Breast epithelium (tissue), 4 donors: ENCODE results near the gene CFD. TPM values are rescaled to one million over a fixed set of nuclear protein-coding genes. Genes with fewer than 3 reads are reported as not detected.

Source experiments
- DNase-seq, 2 donors: peaks; one replicate each; pipeline ENCODE4 v3.0.0-alpha.2; 2019; ENCODE audit warnings: low spot score in 2 of 2
- H3K27ac ChIP-seq, 2 donors: fragments of 200-600 bp; sonication (generic) in 1 of 2; one replicate each; pipeline ENCODE4 v1.5.1; 2016 to 2019; ENCODE audit warnings: mild to moderate bottlenecking in 1 of 2
- H3K27me3 ChIP-seq, 2 donors: fragments of 200-600 bp; sonication (generic) in 1 of 2; one replicate each; pipeline versions ENCODE4 v1.5.1 to v1.6.0; 2017 to 2019; ENCODE audit warnings: control low read depth in 1 of 2, mild to moderate bottlenecking in 1 of 2
- H3K36me3 ChIP-seq: fragments of 200-600 bp; one replicate; pipeline ENCODE4 v1.5.1; 2019
- H3K4me1 ChIP-seq, 2 donors: fragments of 200-600 bp; sonication (generic); one replicate each; pipeline ENCODE4 v1.5.1; 2016 to 2019; ENCODE audit warnings: control low read depth in 1 of 2
- H3K4me3 ChIP-seq, 3 donors: fragments of 200-600 bp; sonication (generic); 1 replicate in 2 of 3; 2 replicates in 1 of 3; pipeline ENCODE4 v1.5.1; 2016 to 2019; ENCODE audit warnings: mild to moderate bottlenecking in 3 of 3, moderate library complexity in 2 of 3
- H3K9me3 ChIP-seq, 2 donors: fragments of 200-600 bp; sonication (generic) in 1 of 2; one replicate each; pipeline ENCODE4 v1.5.1; 2016 to 2019; ENCODE audit warnings: control low read depth in 1 of 2
- POLR2A ChIP-seq: fragments of 450-650 bp; IDR thresholded peaks from one replicate; pipeline ENCODE4 v1.6.1; 2016; ENCODE audit warnings: antibody characterized with exemption, mild to moderate bottlenecking, moderate library complexity
- POLR2AphosphoS5 ChIP-seq, 3 donors: sonication (generic); formaldehyde crosslinking; IDR thresholded peaks; one replicate each; pipeline ENCODE4 v1.6.1; 2017; ENCODE audit warnings: antibody characterized with exemption in 3 of 3
- intact Hi-C: fragments of 100-400 bp; cut with DNase I; formaldehyde crosslinking; loops from one replicate; pipeline ENCODE4 v1.15.1; 2023; ENCODE audit warnings: low total_unique reads
- total RNA-seq, 3 donors: library from RNA; depleted of rRNA; stranded (reverse); fragments of >200 nt; gene quantifications; one replicate each; pipeline ENCODE4 v1.1.0, GENCODE V29; 2016
- TF ChIP-seq, protein P1 (sequence below), 3 donors: fragments of 450-650 bp; IDR thresholded peaks; one replicate each; pipeline ENCODE4 v1.5.1; 2016 to 2017; ENCODE audit warnings: antibody characterized with exemption in 3 of 3, mild to moderate bottlenecking in 3 of 3, moderate library complexity in 3 of 3

Gene CFD
- total RNA-seq, 3 donors from 2014 or later = 345 to 6,770 (median 797) TPM

DNA sequence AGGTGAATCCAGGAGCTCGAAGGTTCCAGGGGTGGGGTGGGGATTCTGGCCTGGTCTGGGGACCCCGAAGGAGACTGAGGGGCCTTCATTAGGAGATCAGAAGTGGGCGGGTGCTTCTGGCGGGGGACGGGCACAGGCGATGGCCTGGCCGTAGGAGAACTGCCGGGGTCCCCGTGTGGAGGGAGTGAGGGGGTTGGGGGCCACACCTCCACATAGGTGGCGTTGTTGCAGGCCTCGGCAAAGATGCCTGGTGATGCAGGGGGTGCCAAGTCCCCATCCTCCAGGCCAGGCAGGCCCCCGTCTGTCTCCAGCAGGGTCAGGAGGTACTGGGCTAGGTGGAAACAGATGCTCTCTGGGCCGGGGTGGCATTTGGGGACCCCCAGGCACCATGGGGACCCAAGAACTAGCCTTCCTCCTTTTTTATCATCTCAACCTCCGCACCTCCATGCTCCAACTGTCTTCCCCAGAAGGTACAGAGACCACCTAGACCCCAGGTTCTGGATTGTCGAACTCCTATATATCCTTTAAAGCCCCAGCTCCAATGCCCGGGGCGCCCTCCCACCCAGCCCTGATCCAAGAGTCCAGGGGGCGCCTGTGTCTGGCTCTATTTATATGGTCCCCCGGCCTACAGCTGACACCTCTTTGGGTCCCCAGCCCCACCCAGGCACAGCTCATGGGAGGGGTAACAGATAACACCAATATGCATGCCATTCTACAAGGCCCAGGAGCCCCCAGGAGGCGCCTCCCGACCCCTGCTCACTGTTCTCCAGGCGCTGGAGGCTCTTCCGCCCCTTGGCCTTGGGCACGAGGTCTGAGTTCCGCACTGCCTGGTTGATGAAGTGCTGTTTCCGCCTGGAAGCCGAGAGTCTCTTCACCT, 42.0 kb downstream of the CFD start:
- no peak for TF ChIP-seq POLR2A
- TF ChIP-seq, protein P1, sequence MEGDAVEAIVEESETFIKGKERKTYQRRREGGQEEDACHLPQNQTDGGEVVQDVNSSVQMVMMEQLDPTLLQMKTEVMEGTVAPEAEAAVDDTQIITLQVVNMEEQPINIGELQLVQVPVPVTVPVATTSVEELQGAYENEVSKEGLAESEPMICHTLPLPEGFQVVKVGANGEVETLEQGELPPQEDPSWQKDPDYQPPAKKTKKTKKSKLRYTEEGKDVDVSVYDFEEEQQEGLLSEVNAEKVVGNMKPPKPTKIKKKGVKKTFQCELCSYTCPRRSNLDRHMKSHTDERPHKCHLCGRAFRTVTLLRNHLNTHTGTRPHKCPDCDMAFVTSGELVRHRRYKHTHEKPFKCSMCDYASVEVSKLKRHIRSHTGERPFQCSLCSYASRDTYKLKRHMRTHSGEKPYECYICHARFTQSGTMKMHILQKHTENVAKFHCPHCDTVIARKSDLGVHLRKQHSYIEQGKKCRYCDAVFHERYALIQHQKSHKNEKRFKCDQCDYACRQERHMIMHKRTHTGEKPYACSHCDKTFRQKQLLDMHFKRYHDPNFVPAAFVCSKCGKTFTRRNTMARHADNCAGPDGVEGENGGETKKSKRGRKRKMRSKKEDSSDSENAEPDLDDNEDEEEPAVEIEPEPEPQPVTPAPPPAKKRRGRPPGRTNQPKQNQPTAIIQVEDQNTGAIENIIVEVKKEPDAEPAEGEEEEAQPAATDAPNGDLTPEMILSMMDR (IDR thresholded peaks at IDR 0.05) = no peak
- no peak for TF ChIP-seq POLR2AphosphoS5 (IDR thresholded peaks at IDR 0.05)
- intact Hi-C loops = no loop called here
- no peak overlapping the region for H3K27ac ChIP-seq
- H3K4me1 ChIP-seq = no peaks in the 10 kb centered on the region
- H3K36me3 ChIP-seq = no peaks in the 10 kb centered on the region
- H3K27me3 ChIP-seq = no peaks in the 10 kb centered on the region
- no peaks in the 10 kb centered on the region for H3K9me3 ChIP-seq
- DNase-seq = no peak
- H3K4me3 ChIP-seq = no peak overlapping the region

DNA sequence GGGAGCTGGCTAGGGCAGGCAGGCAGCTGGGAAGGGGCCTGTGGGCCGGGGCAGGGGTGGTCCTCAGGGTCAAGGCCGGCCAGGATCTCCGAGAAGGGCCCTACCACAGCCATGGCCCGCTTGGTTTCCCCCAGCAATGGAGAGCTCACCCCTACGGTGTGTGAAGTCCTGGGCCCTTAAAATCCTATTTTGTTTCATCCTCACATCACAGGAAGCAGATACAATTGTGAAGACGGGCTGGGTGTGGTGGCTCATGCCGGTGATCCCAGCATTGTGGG, 42.6 kb downstream of the CFD start:
- Histone ChIP-seq H3K27me3 (no peaks in the 10 kb centered on the region), H3K4me1 (no peaks in the 10 kb centered on the region), H3K27ac (no peak overlapping the region), H3K9me3 (no peaks in the 10 kb centered on the region), H3K4me3 (no peak overlapping the region), H3K36me3 (no peaks in the 10 kb centered on the region)
- TF ChIP-seq POLR2AphosphoS5 (IDR thresholded peaks at IDR 0.05) = no peak
- TF ChIP-seq, protein P1 (IDR thresholded peaks at IDR 0.05) = no peak
- no peak for DNase-seq
- intact Hi-C loops = no loop called here

DNA sequence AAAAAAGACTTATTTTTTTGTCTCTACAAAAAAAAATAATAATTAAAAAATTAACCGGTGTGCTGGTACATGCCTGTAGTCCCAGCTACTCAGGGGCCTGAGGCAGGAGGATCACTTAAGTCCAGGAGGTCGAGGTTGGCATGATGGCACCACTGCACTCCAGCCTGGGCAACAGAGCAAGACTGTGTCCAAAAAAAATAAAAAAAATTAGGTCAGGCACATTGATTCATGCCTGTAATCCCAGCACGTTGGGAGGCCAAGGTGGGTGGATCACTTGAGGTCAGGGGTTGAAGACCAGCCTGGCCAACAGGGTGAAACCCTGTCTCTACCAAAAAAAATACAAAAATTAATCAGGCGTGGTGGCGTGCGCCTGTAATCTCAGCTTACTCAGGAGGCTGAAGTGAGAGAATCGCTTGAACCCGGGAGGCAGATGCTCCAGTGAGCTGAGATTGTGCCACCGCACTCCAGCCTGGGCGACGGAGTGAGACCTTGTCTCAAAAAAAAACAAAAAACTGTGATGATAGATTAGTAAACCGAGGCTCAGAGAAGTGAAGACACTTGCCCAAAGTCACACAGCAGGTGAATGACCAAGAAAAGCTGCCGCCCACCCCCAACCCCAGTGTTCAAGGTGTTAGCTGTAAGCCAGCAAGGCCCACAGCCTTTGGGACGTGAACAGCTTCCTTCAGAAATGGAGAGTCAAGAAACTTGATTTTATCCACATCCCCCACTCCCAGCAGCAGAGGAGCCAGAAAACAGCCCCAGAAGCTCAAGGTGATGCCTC, 43.2 kb downstream of the CFD start:
- no peaks in the 10 kb centered on the region for H3K27me3 ChIP-seq
- no peak overlapping the region for H3K27ac ChIP-seq
- no peaks in the 10 kb centered on the region for H3K9me3 ChIP-seq
- TF ChIP-seq POLR2AphosphoS5 (IDR thresholded peaks at IDR 0.05) (no peak), POLR2A (no peak)
- TF ChIP-seq, protein P1 (IDR thresholded peaks at IDR 0.05) = no peak
- H3K4me1 ChIP-seq = no peaks in the 10 kb centered on the region
- H3K36me3 ChIP-seq = no peaks in the 10 kb centered on the region
- no peak for DNase-seq
- intact Hi-C loops = no loop called here
- no peak overlapping the region for H3K4me3 ChIP-seq

DNA sequence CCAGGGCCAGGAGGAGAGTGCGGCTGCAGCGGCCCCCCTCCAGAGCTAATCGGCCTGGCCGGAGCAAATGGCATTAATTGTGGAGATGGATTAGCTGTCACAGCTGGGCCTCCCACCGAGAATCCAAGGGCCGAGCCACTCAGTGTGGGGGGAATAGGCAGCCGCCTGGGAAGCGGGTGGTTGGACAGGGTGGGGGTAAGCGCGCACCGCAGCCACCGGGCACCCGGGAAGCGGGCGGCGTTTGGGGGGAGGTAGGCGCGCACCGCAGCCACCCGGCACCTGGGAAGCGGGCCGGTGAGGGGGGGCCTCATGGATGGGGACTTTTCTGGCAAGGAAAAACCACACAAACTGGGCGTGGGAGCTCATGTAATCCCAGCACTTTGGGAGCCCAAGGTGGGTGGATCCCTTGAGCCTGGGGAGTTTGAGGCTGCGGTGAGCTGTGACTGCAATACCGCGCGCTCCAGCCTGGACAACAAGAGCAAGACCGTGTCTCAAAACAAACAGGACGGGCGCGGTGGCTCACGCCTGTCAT, 43.9 kb downstream of the CFD start:
- no peak for DNase-seq

More for the DNA sequence above, 43.9 kb downstream of the CFD start:
- intact Hi-C loops = no loop called here
- Histone ChIP-seq H3K27me3 (no peaks in the 10 kb centered on the region), H3K9me3 (no peaks in the 10 kb centered on the region), H3K36me3 (no peaks in the 10 kb centered on the region), H3K27ac (no peak overlapping the region), H3K4me1 (no peaks in the 10 kb centered on the region), H3K4me3 (no peak overlapping the region)
- TF ChIP-seq, protein P1 (IDR thresholded peaks at IDR 0.05) = no peak
- no peak for TF ChIP-seq POLR2A
- TF ChIP-seq POLR2AphosphoS5 (IDR thresholded peaks at IDR 0.05) = no peak
